ENCODE data around the gene C20orf96.
A peak's percentile ranks its signal among the peaks of the same experiment; 100 is the strongest.
"Not testable (repeated sequence)": the region's sequence is repeated elsewhere in the genome, so short reads cannot be mapped to it uniquely, and the experiment has no call there.

The C20orf96 gene

DNA sequence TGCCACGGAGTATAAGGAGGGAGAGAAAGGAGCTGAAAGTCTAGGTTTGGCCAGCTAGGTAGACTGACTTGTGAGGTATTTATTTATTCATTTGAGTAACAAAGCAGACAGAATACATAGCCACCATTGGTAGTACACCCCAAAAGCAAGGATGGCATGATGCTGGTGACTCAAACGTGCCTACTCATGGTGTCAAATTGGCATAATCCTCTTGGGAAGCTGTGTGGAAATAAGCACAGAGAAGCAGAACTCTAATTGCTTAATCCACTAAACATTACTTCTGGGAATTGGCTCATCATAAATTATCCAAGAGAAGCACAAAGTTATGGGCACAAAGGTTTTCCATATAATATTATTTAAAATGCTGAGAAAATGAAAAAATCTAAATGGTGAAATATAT lies 30.6 kb downstream of the C20orf96 start:
- H3K4me3 ChIP-seq (ENCODE audit: control insufficient read depth, low read depth, low read length) = no peak overlapping the region
- TF ChIP-seq, protein P1, sequence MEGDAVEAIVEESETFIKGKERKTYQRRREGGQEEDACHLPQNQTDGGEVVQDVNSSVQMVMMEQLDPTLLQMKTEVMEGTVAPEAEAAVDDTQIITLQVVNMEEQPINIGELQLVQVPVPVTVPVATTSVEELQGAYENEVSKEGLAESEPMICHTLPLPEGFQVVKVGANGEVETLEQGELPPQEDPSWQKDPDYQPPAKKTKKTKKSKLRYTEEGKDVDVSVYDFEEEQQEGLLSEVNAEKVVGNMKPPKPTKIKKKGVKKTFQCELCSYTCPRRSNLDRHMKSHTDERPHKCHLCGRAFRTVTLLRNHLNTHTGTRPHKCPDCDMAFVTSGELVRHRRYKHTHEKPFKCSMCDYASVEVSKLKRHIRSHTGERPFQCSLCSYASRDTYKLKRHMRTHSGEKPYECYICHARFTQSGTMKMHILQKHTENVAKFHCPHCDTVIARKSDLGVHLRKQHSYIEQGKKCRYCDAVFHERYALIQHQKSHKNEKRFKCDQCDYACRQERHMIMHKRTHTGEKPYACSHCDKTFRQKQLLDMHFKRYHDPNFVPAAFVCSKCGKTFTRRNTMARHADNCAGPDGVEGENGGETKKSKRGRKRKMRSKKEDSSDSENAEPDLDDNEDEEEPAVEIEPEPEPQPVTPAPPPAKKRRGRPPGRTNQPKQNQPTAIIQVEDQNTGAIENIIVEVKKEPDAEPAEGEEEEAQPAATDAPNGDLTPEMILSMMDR (conservative IDR thresholded peaks at IDR 0.05; ENCODE audit: control insufficient read depth, insufficient read depth, low read depth, low read length) = no peak
- DNase-seq (ENCODE audit: low read depth) = no peak

DNA sequence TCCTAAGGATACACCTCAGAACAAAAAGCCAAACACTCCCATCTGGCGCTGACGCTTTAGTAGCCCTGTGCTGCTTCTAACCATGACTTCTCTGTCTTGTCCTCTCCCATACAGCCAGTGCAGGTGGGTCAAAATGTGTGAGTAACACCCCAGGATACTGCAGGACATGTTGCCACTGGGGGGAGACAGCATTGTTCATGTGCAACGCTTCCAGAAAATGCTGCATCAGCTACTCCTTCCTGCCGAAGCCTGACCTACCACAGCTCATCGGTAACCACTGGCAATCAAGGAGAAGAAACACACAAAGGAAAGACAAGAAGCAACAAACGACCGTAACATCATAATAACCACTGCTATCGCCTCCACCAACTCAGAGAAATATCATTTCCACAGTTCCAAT lies 31.6 kb downstream of the C20orf96 start:
- TF ChIP-seq, protein P1 (conservative IDR thresholded peaks at IDR 0.05; ENCODE audit: control insufficient read depth, insufficient read depth, low read depth, low read length) = peak; percentile 37
- DNase-seq (ENCODE audit: low read depth) = peak; percentile 34
- no peak overlapping the region for H3K4me3 ChIP-seq (ENCODE audit: control insufficient read depth, low read depth, low read length)

DNA sequence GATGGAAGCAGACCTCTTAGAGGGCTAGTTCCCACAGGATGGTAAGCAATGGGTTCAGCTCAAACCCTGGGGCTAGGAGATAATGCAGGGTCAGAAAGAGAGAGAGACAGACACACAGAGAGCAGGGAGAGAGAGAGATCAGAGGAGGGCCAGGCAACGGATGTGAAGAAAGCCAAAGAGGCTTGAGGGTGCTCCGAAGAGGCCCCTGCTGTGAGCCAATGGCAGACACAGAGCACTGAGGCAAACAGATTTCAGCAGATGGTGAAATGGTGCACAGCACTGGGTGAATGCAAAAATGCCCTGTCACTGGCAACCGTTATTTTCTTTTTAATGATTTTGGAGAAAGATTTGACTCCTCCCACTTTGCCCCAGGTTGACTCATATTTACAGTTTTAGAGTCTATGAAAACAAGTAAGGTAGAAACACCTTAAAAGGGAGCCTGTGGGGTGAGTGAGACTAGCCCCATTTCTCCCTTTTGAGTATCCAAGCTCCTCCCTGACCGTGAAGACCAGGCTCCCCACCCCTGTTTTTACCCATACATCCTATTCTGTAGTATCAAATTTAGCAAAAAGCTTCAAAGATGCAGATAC lies 32.2 kb downstream of the C20orf96 start:
- DNase-seq (ENCODE audit: low read depth) = no peak
- no peak overlapping the region for H3K4me3 ChIP-seq (ENCODE audit: control insufficient read depth, low read depth, low read length)
- TF ChIP-seq, protein P1 (conservative IDR thresholded peaks at IDR 0.05; ENCODE audit: control insufficient read depth, insufficient read depth, low read depth, low read length) = no peak

DNA sequence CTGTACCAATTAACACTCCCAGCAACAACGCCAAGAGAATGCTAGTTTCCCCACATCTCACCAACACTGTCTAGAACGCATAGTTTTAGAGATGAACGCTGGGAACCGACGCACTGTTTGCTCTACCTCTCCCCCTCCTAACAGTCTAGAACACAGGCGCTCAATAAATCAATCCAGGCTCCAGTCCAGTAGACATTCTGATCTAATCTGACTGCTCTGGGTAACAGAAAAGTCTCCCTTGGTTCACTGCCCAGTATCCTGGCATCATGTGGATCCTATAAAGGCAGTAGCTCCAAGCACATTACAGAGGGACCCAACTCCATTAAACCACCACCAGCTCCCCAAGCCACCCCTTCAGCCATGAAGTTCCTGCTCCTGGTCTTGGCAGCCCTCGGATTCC lies 33.1 kb downstream of the C20orf96 start, which contains the start of gene DEFB132:
Gene DEFB132 (plus strand): TSS at position 306 of the 400 bp plus-strand sequence. CDS start 55 bp downstream, at position 361.
- DNase-seq (ENCODE audit: low read depth) = no peak
- TF ChIP-seq, protein P1 (conservative IDR thresholded peaks at IDR 0.05; ENCODE audit: control insufficient read depth, insufficient read depth, low read depth, low read length) = no peak

DNA sequence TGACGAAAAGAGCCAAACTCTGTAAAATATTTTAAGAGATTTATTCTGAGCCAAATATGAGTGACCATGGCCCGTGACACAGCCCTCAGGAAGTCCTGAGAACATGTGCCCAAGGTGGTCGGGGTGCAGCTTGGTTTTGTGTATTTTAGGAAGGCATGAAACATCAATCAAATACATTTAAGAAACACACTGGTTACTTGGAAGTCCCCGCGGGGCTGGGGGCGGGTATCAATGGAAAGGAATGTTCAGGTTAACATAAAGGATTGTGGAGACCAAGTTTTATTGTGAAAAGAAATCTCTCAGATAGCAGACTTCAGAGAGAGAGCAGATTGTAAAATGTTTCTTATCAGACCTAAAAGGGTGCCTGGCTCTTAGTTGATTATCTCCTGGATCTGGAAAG lies 37.1 kb downstream of the C20orf96 start:
- DNase-seq (ENCODE audit: low read depth); H3K4me3 ChIP-seq (ENCODE audit: control insufficient read depth, low read depth, low read length): not testable (repeated sequence)

More for the DNA sequence above, 33.1 kb downstream of the C20orf96 start, which contains the start of gene DEFB132:
- H3K4me3 ChIP-seq (ENCODE audit: control insufficient read depth, low read depth, low read length) = no peak within 1 kb of the TSS

DNA sequence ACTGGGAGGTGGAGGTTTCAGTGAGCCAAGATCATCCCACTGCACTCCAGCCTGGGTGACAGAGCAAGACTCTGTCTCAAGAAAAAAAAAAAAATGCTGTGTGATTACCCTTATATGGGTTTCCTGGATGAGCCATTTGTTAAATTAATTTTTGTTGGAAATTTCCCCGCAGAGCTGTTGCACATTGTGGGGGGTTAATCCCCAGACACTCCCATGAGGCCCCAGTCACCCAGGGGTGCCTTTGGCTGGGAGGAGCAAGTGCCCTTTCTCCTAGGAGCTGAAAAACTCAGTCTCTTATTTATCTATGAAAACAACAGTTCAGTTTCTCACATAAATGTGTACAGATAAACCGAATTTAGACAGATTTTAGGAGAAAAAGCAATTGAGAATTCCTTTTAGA lies 37.7 kb downstream of the C20orf96 start:
- DNase-seq (ENCODE audit: low read depth) = no peak
- H3K4me3 ChIP-seq (ENCODE audit: control insufficient read depth, low read depth, low read length) = no peak overlapping the region
- TF ChIP-seq, protein P1 (conservative IDR thresholded peaks at IDR 0.05; ENCODE audit: control insufficient read depth, insufficient read depth, low read depth, low read length) = no peak

DNA sequence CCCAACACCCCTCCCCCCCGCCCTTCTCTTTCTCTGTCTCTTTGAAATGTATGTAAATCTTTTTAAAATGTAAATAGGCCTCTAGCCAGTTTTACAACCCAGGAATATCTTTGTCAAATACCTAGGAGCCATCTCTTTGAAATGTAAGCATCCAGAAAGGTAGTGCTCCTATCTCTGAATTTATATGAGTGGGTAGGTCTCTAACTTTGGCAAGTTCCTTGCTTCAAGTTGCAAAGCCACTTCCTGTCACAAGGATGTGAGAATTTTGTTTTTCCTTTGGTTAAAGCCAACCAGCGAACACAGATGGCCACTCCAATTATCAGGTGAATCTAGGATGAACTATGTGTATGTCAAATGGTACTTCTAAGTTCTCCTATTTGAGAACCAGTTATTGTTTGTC lies 39.2 kb downstream of the C20orf96 start:
- no peak overlapping the region for H3K4me3 ChIP-seq (ENCODE audit: control insufficient read depth, low read depth, low read length)
- TF ChIP-seq, protein P1 (conservative IDR thresholded peaks at IDR 0.05; ENCODE audit: control insufficient read depth, insufficient read depth, low read depth, low read length) = no peak
- no peak for DNase-seq (ENCODE audit: low read depth)

All from fibroblast of mammary gland (primary cell).